ENCODE data around the gene CPXM2.

- no peak for TF ChIP-seq ZBTB7A (IDR thresholded peaks at IDR 0.05; ENCODE audit: low read depth)
- no peak for TF ChIP-seq FOXM1 (IDR thresholded peaks at IDR 0.05; ENCODE audit: borderline replicate concordance, low read depth)
- no peak for TF ChIP-seq EP300 (IDR thresholded peaks at IDR 0.05; ENCODE audit: borderline replicate concordance)
- no peak for TF ChIP-seq YY1 (IDR thresholded peaks at IDR 0.05; ENCODE audit: low read depth)
- TF ChIP-seq TAF1 (IDR thresholded peaks at IDR 0.05; ENCODE audit: low read depth), result no peak
Measured at GRCh38 chr10:123836418-123837145, 55.0 kb downstream of the CPXM2 start.

Data from Ishikawa (cell line).